Measurements from ENCODE around the gene PNPO. TPM values are rescaled to one million over a fixed set of nuclear protein-coding genes. Genes with fewer than 3 reads are reported as not detected.

PNPO gene
- total and polyA plus RNA-seq, 2 of the 13 experiments (the other 11 are each of a cell fraction or from before 2014, with no cell fraction given) = 47.9 to 63.3 TPM

DNA sequence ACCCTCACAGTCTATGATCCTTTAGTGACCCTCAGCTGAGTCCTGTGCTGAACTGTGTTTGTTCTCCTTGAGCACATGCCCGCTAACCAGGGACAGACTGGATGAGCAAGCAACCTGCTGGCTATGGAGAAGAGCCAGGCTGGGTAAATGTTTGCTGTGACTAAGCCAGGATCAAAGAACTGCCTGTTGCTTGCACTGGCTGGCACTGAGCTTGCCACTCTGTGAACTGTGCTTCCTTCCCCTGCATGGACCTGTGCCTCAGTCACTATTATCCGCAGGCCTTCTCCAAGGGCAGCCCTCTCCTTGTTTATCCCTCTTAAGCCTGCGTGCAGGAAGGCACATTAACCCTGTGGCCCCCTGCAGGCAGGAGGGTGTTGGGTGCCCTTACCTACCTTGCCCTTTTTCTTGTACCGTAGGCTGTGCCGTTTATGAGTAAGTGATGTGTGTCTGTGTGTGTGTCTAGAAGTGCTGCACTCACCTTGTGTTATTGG is 7.4 kb downstream of the PNPO start (continued):
- TF ChIP-seq ZBTB40 (IDR thresholded peaks at IDR 0.05) (no peak), ZBTB40 (CRISPR knock-in tag; IDR thresholded peaks at IDR 0.05) (no peak), SAFB2 (CRISPR knock-in tag; IDR thresholded peaks at IDR 0.05; ENCODE audit: borderline replicate concordance, low read depth) (peak; percentile 15; the same call in 1 of the 2 replicates), SP4 (CRISPR knock-in tag; IDR thresholded peaks at IDR 0.05) (no peak), CBX5 (CRISPR knock-in tag; IDR thresholded peaks at IDR 0.05; ENCODE audit: borderline replicate concordance) (peak; percentile 60; the same call in 1 of the 2 replicates), ZNF354B (CRISPR knock-in tag; IDR thresholded peaks at IDR 0.05) (no peak), PRDM4 (CRISPR knock-in tag; IDR thresholded peaks at IDR 0.05; ENCODE audit: borderline replicate concordance) (no peak), RCOR2 (CRISPR knock-in tag; IDR thresholded peaks at IDR 0.05) (peak; percentile 15; the same call in 1 of the 2 replicates), SIN3B (IDR thresholded peaks at IDR 0.05; ENCODE audit: low read length) (no peak), SETDB1 (CRISPR knock-in tag; IDR thresholded peaks at IDR 0.05; ENCODE audit: borderline replicate concordance) (no peak), MATR3 (CRISPR knock-in tag; IDR thresholded peaks at IDR 0.05) (no peak), ZFP82 (CRISPR knock-in tag; IDR thresholded peaks at IDR 0.05; ENCODE audit: borderline replicate concordance) (0 out of 2 replicates have a peak, but pooled peaks have one; percentile 47), ZSCAN29 (CRISPR knock-in tag; conservative IDR thresholded peaks at IDR 0.05) (peak; percentile 45; the same call in 1 of the 2 replicates), HDAC6 (IDR thresholded peaks at IDR 0.05; ENCODE audit: low read depth, low read length) (no peak), MED13 (CRISPR knock-in tag; IDR thresholded peaks at IDR 0.05) (no peak), NONO (IDR thresholded peaks at IDR 0.05) (no peak), NONO (CRISPR knock-in tag; conservative IDR thresholded peaks at IDR 0.05) (peak; percentile 28; the same call in 1 of the 2 replicates), ZNF207 (IDR thresholded peaks at IDR 0.05; ENCODE audit: borderline replicate concordance) (no peak)
- TF ChIP-seq, protein P1, sequence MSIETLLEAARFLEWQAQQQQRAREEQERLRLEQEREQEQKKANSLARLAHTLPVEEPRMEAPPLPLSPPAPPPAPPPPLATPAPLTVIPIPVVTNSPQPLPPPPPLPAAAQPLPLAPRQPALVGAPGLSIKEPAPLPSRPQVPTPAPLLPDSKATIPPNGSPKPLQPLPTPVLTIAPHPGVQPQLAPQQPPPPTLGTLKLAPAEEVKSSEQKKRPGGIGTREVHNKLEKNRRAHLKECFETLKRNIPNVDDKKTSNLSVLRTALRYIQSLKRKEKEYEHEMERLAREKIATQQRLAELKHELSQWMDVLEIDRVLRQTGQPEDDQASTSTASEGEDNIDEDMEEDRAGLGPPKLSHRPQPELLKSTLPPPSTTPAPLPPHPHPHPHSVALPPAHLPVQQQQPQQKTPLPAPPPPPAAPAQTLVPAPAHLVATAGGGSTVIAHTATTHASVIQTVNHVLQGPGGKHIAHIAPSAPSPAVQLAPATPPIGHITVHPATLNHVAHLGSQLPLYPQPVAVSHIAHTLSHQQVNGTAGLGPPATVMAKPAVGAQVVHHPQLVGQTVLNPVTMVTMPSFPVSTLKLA (IDR thresholded peaks at IDR 0.05) = peak; percentile 60
